Tibial artery (tissue), 4 donors: ENCODE measurements around the gene NLE1.

Experiments used
- DNase-seq, 2 donors: peaks; one replicate each; pipeline ENCODE4 v3.0.0-alpha.2; 2019
- H3K27ac ChIP-seq, 2 donors: fragments of 200-600 bp; sonication (generic) in 1 of 2; 1 replicate in 1 of 2; 2 replicates in 1 of 2; pipeline ENCODE4 v1.5.1; 2018 to 2019; ENCODE audit warnings: mild to moderate bottlenecking in 1 of 2
- H3K27me3 ChIP-seq, 2 donors: fragments of 200-600 bp; sonication (generic) in 1 of 2; one replicate each; pipeline versions ENCODE4 v1.5.1 to v1.6.0; 2016 to 2019
- H3K36me3 ChIP-seq, 3 donors: fragments of 200-600 bp; sonication (generic) in 2 of 3; one replicate each; pipeline ENCODE4 v1.5.1; 2016 to 2019; ENCODE audit warnings: mild to moderate bottlenecking in 2 of 3
- H3K4me1 ChIP-seq, 4 donors: fragments of 200-600 bp; sonication (generic) in 2 of 4; 1 replicate in 3 of 4; 2 replicates in 1 of 4; pipeline ENCODE4 v1.5.1; 2016 to 2019
- H3K4me3 ChIP-seq, 2 donors: fragments of 200-600 bp; sonication (generic) in 1 of 2; 1 replicate in 1 of 2; 2 replicates in 1 of 2; pipeline ENCODE4 v1.5.1; 2018 to 2019; ENCODE audit warnings: mild to moderate bottlenecking in 2 of 2
- H3K9me3 ChIP-seq, 3 donors: fragments of 200-600 bp; sonication (generic) in 1 of 3; one replicate each; pipeline ENCODE4 v1.5.1; 2016 to 2019
- intact Hi-C: fragments of 100-400 bp; cut with DNase I; formaldehyde crosslinking; loops from one replicate; pipeline ENCODE4 v1.15.0; 2023; ENCODE audit warnings: low total_unique reads
- TF ChIP-seq, protein P1 (sequence below), 2 experiments: fragments of 200-600 bp in 1 of 2; fragments of 450-650 bp in 1 of 2; IDR thresholded peaks; one replicate each; pipeline ENCODE4 v1.5.1; 2017 to 2019; ENCODE audit warnings: antibody characterized with exemption in 2 of 2, mild to moderate bottlenecking in 1 of 2, moderate library complexity in 1 of 2

The NLE1 gene

DNA sequence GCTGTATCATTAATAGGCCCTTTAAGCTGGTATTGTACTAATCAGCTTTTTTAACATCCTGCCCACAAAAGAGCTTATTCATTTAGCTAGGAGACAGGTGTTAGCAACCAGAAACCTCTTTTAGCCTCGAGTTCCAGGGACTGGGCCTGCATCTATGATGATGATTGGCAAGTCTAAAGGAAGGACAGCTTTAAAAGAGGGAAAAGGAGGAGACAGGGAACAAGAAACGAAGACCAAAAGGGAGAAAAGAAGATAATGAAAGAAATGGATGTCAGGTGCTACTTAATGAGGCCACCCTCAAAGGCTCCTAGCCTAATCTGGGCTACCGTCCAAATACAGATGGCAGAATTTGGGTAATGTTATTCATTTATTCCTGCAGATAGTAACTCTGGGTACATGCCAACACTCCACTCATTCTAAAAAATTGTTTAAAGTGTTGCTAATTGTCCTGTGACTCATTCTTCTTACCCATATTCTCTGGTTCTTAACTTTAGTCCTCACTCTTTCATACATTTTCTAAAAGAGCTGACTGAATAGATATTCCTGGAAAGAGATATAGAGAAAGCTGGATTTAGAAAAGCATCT is 59.9 kb downstream of the NLE1 start:
- Histone ChIP-seq H3K4me3 (no peak overlapping the region), H3K36me3 (no peaks in the 10 kb centered on the region), H3K27ac (no peak overlapping the region), H3K4me1 (peaks cover 0 to 10% (median 4%) of the 10 kb centered on the region in 4 donors), H3K27me3 (no peaks in the 10 kb centered on the region), H3K9me3 (no peaks in the 10 kb centered on the region)
- intact Hi-C loops = no loop called here
- TF ChIP-seq, protein P1, sequence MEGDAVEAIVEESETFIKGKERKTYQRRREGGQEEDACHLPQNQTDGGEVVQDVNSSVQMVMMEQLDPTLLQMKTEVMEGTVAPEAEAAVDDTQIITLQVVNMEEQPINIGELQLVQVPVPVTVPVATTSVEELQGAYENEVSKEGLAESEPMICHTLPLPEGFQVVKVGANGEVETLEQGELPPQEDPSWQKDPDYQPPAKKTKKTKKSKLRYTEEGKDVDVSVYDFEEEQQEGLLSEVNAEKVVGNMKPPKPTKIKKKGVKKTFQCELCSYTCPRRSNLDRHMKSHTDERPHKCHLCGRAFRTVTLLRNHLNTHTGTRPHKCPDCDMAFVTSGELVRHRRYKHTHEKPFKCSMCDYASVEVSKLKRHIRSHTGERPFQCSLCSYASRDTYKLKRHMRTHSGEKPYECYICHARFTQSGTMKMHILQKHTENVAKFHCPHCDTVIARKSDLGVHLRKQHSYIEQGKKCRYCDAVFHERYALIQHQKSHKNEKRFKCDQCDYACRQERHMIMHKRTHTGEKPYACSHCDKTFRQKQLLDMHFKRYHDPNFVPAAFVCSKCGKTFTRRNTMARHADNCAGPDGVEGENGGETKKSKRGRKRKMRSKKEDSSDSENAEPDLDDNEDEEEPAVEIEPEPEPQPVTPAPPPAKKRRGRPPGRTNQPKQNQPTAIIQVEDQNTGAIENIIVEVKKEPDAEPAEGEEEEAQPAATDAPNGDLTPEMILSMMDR (IDR thresholded peaks at IDR 0.05) = no peak
- DNase-seq = no peak

DNA sequence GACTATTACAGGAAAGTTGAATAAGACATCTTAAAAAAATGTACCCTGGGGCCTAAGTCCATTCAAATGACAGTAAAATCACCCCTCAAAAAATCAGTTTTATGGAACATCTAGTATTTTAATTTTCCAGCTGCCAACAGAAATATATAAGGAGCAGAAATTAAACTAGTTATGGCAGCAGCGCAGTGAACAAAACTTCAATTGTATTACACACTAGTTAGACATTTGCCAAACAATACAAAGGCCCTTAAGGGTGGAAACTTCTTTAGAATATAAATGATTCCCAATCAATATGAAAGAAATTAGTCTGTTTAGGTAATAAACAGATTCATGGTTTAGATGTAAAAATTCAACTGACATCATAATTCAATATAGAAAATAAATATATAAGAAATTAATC is 60.5 kb downstream of the NLE1 start:
- Histone ChIP-seq H3K4me1 (peaks cover 0 to 5% (median under 1%) of the 10 kb centered on the region in 4 donors), H3K27me3 (no peaks in the 10 kb centered on the region), H3K36me3 (no peaks in the 10 kb centered on the region), H3K9me3 (no peaks in the 10 kb centered on the region), H3K4me3 (no peak overlapping the region), H3K27ac (no peak overlapping the region)
- intact Hi-C loops = no loop called here
- TF ChIP-seq, protein P1 (IDR thresholded peaks at IDR 0.05) = no peak
- no peak for DNase-seq

DNA sequence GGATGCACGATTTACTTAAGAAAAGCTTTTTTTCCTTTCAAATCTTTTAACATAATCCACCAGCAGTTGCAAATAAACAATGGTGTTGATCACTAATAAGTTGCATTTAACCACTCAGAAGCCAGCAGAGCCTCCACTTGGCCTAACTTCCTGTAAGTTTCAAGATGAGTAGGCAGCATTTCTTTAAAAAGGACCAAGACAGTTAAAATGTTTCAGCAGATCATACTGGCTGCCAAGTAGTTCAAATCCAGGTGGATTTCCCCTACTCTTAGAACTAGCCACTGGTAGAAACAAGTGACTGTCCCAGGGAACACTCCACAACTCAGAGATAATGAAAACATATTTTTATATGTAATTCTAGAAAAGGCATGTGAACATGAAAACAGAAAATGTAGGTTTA is 61.6 kb downstream of the NLE1 start:
- intact Hi-C loops = no loop called here
- Histone ChIP-seq H3K9me3 (no peaks in the 10 kb centered on the region), H3K27ac (no peak overlapping the region), H3K36me3 (no peaks in the 10 kb centered on the region), H3K27me3 (no peaks in the 10 kb centered on the region), H3K4me3 (no peak overlapping the region), H3K4me1 (peaks cover 0 to 4% (median 0%) of the 10 kb centered on the region in 4 donors)
- DNase-seq = no peak
- TF ChIP-seq, protein P1 (IDR thresholded peaks at IDR 0.05) = no peak

DNA sequence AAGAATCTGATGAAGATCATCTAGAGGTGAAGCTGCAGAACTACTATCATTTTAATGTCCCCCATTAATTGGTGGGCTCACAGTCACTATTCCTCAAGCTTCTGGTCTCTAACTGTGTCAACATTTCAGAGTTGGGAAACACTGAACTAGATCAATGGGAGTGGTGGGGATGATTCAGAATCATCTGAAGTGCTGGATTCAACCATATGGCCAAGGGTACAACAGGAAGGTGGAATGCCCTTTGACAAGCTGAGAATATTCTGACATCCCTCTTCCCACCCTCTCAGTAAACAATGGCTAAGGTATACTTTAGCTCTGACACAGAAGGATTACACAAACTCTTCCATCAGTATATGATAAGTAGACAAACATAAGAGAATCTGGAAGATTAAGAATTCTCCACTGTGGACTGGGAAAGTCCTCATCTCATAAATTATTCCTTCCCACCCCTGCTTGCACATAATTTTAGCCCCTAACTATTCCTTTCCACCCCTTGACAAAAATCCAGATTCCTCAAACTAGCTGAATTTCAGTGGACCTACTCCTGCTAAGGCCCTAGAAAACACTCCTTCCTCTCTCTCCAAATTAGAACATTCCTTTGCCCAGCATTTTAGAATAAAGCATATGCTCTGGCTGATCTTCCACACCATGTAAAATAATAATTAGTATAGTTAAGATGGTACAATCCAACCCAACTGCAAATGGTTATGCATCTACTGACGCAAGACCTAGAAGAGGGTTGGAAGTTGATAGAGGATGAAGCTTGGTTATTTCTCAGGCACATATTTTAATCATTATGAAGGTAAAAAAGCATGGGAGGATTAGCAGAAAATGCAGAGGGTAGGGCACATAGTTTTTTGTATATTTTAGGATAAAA is 62.3 kb downstream of the NLE1 start:
- H3K27ac ChIP-seq = no peak overlapping the region
- H3K4me3 ChIP-seq = no peak overlapping the region
- intact Hi-C loops = no loop called here
- DNase-seq = no peak
- H3K4me1 ChIP-seq = peaks cover 0 to 4% (median 0%) of the 10 kb centered on the region in 4 donors
- no peaks in the 10 kb centered on the region for H3K36me3 ChIP-seq
- no peaks in the 10 kb centered on the region for H3K9me3 ChIP-seq
- H3K27me3 ChIP-seq = no peaks in the 10 kb centered on the region
- TF ChIP-seq, protein P1 (IDR thresholded peaks at IDR 0.05) = no peak
